Fibroblast of lung (primary cell): ENCODE results near the gene TOX2.

Experiments
- CTCF ChIP-seq, 2 donors: IDR thresholded peaks in 1 of 2; conservative IDR thresholded peaks in 1 of 2; 1 replicate in 1 of 2; 2 replicates in 1 of 2; pipeline ENCODE4 v1.5.1; 2011 to 2012; ENCODE audit warnings: low read length in 2 of 2, control low read depth in 1 of 2, inconsistent platforms in 1 of 2, low read depth in 1 of 2, mild to moderate bottlenecking in 1 of 2
- EZH2 ChIP-seq: IDR thresholded peaks from 2 replicates; pipeline ENCODE4 v1.5.1; 2012; ENCODE audit warnings: low read length, control low read depth, mild to moderate bottlenecking; ENCODE audit errors: missing control alignments

- TF ChIP-seq CTCF (conservative IDR thresholded peaks at IDR 0.05 in 1 of 2, IDR thresholded peaks at IDR 0.05 in 1 of 2; ENCODE audit: low read depth in 1 of 2, low read length in 2 of 2) (no peak), EZH2 (no peak)
Measured at GRCh38 chr20:43969028-43969447, 54.4 kb downstream of the TOX2 start.
